Hepatocyte (in vitro differentiated cells): Measurements from ENCODE around the gene LIMS1. TPM values are rescaled to one million over a fixed set of nuclear protein-coding genes. Genes with fewer than 3 reads are reported as not detected.

ENCODE experiments used
- DNase-seq: peaks from one replicate; pipeline ENCODE4 v3.0.0-alpha.2; 2016; ENCODE audit warnings: low spot score
- H2AFZ ChIP-seq: fragments of 200-600 bp; sonication (generic); 2 replicates; pipeline ENCODE4 v1.6.0; 2016; ENCODE audit warnings: antibody characterized with exemption, mild to moderate bottlenecking
- H3K27ac ChIP-seq: fragments of 200-600 bp; sonication (generic); 2 replicates; pipeline ENCODE4 v1.5.1; 2016; ENCODE audit warnings: mild to moderate bottlenecking
- H3K27me3 ChIP-seq: fragments of 200-600 bp; sonication (generic); 2 replicates; pipeline ENCODE4 v1.6.1; 2016
- H3K36me3 ChIP-seq: fragments of 200-600 bp; sonication (generic); replicated peaks from 2 replicates; pipeline ENCODE4 v1.5.1; 2016; ENCODE audit warnings: low read depth; ENCODE audit not compliant: insufficient read depth
- H3K4me1 ChIP-seq: fragments of 200-600 bp; sonication (generic); 2 replicates; pipeline ENCODE4 v1.5.1; 2016; ENCODE audit warnings: mild to moderate bottlenecking, moderate library complexity; ENCODE audit not compliant: insufficient read depth
- H3K4me2 ChIP-seq: fragments of 200-600 bp; sonication (generic); 2 replicates; pipeline ENCODE4 v1.6.0; 2016
- H3K4me3 ChIP-seq: fragments of 200-600 bp; sonication (generic); 2 replicates; pipeline ENCODE4 v1.5.1; 2016; ENCODE audit warnings: mild to moderate bottlenecking
- H3K79me2 ChIP-seq: fragments of 200-600 bp; sonication (generic); 2 replicates; pipeline ENCODE4 v1.6.0; 2017; ENCODE audit warnings: mild to moderate bottlenecking
- H3K9me2 ChIP-seq: fragments of 200-600 bp; sonication (generic); replicated peaks from 2 replicates; pipeline ENCODE4 v1.6.0; 2017; ENCODE audit warnings: mild to moderate bottlenecking; ENCODE audit not compliant: insufficient read depth
- H3K9me3 ChIP-seq: fragments of 200-600 bp; sonication (generic); 2 replicates; pipeline ENCODE4 v1.5.1; 2016; ENCODE audit warnings: low read depth, mild to moderate bottlenecking
- H4K20me1 ChIP-seq: fragments of 200-600 bp; sonication (generic); 2 replicates; pipeline ENCODE4 v1.6.0; 2016; ENCODE audit warnings: mild to moderate bottlenecking; ENCODE audit not compliant: insufficient read depth, poor library complexity, severe bottlenecking
- CTCF ChIP-seq: fragments of 200-600 bp; sonication (generic); IDR thresholded peaks from 2 replicates; pipeline ENCODE4 v1.5.1; 2016; ENCODE audit warnings: antibody characterized with exemption, mild to moderate bottlenecking; ENCODE audit not compliant: poor library complexity
- EZH2 ChIP-seq: fragments of 200-600 bp; sonication (generic); IDR thresholded peaks from 2 replicates; pipeline ENCODE4 v1.6.1; 2016; ENCODE audit warnings: antibody characterized with exemption, mild to moderate bottlenecking, borderline replicate concordance
- EZH2phosphoT487 ChIP-seq: fragments of 200-600 bp; sonication (generic); IDR thresholded peaks from one replicate; pipeline ENCODE4 v1.6.1; 2018; ENCODE audit warnings: antibody characterized with exemption, mild to moderate bottlenecking, low read depth, moderate library complexity; ENCODE audit not compliant: unreplicated experiment, severe bottlenecking
- WGBS: methylation state at CpG from one replicate; pipeline ENCODE4 v1.1.6; 2016; ENCODE audit warnings: low lambda C conversion rate; ENCODE audit errors: missing lambda C conversion rate; 5-methylcytosine and 5-hydroxymethylcytosine counted together
- polyA plus RNA-seq: library from polyadenylated mRNA; unstranded; fragments of >200 nt; fragmentation: Nextera tagmentation; extraction: Ambion mirVana; gene quantifications from 2 replicates; pipeline ENCODE4 v1.2.1, GENCODE V29; 2016
- total RNA-seq: library from RNA; depleted of rRNA; stranded (reverse); fragments of >200 nt; gene quantifications from 2 replicates; pipeline ENCODE4 v1.2.3, GENCODE V29; 2014

The LIMS1 gene
- total and polyA plus RNA-seq, 2 experiments from 2014 or later: 40.0 to 102 TPM

- Histone ChIP-seq H3K4me2 (peak overlapping the region; percentile 77), H3K9me3 (no peaks in the 10 kb centered on the region), H4K20me1 (peaks cover 5% of the 10 kb centered on the region), H3K27ac (peak overlapping the region; percentile 81), H2AFZ (no peak overlapping the region), H3K79me2 (peaks cover 91% of the 10 kb centered on the region), H3K36me3 (no peaks in the 10 kb centered on the region), H3K4me1 (peaks cover 47% of the 10 kb centered on the region), H3K9me2 (no peaks in the 10 kb centered on the region), H3K4me3 (no peak overlapping the region), H3K27me3 (no peaks in the 10 kb centered on the region)
- 25% methylated on average over 8 of the region's 8 CpGs for WGBS
- DNase-seq: peak; percentile 65
- no peak for TF ChIP-seq EZH2phosphoT487
- no peak for TF ChIP-seq EZH2
- no peak for TF ChIP-seq CTCF
These were observed 86.9 kb downstream of the LIMS1 start for GRCh38 chr2:108621087-108621559.

- peaks cover 5% of the 10 kb centered on the region for H4K20me1 ChIP-seq
These were observed 87.7 kb downstream of the LIMS1 start for GRCh38 chr2:108621687-108622681.

GRCh38 chr2:108623616-108624015 is 89.3 kb downstream of the LIMS1 start:
- Histone ChIP-seq H3K4me3 (no peak overlapping the region), H4K20me1 (peaks cover 5% of the 10 kb centered on the region), H2AFZ (no peak overlapping the region), H3K9me2 (no peaks in the 10 kb centered on the region), H3K4me2 (peak overlapping the region; percentile 30), H3K27me3 (no peaks in the 10 kb centered on the region), H3K79me2 (peaks cover 94% of the 10 kb centered on the region), H3K9me3 (no peaks in the 10 kb centered on the region), H3K4me1 (peaks cover 26% of the 10 kb centered on the region), H3K27ac (no peak overlapping the region), H3K36me3 (no peaks in the 10 kb centered on the region)
- no peak for DNase-seq
- 45% methylated on average over 6 of the region's 6 CpGs for WGBS
- TF ChIP-seq EZH2: no peak
- TF ChIP-seq EZH2phosphoT487: no peak
- TF ChIP-seq CTCF: no peak

More at GRCh38 chr2:108621687-108622681, 87.7 kb downstream of the LIMS1 start:
- no peak overlapping the region for H2AFZ ChIP-seq
- TF ChIP-seq EZH2: no peak
- no peak for TF ChIP-seq EZH2phosphoT487
- TF ChIP-seq CTCF: no peak
- peak overlapping the region; percentile 77 for H3K4me2 ChIP-seq
- DNase-seq: no peak
- peaks cover 94% of the 10 kb centered on the region for H3K79me2 ChIP-seq
- H3K36me3 ChIP-seq: no peaks in the 10 kb centered on the region
- H3K4me3 ChIP-seq: no peak overlapping the region
- 97% methylated on average over 2 of the region's 2 CpGs for WGBS
- peak overlapping the region; percentile 81 for H3K27ac ChIP-seq
- no peaks in the 10 kb centered on the region for H3K9me3 ChIP-seq
- no peaks in the 10 kb centered on the region for H3K27me3 ChIP-seq
- no peaks in the 10 kb centered on the region for H3K9me2 ChIP-seq
- peaks cover 40% of the 10 kb centered on the region for H3K4me1 ChIP-seq
